ENCODE measurements around the gene IDH1.

IDH1 gene

GRCh38 chr2:208208335-208209085 is 46.4 kb downstream of the IDH1 start:
- DNase-seq = no peak

GRCh38 chr2:208207769-208208168 is 47.1 kb downstream of the IDH1 start:
- no peak for DNase-seq

GRCh38 chr2:208204166-208204565 is 50.7 kb downstream of the IDH1 start:
- no peak for DNase-seq

GRCh38 chr2:208195531-208195930 is 59.3 kb downstream of the IDH1 start:
- DNase-seq = no peak

GRCh38 chr2:208192611-208193236 is 62.1 kb downstream of the IDH1 start:
- no peak for DNase-seq

- DNase-seq = no peak
Measured at GRCh38 chr2:208189810-208190503, 64.9 kb downstream of the IDH1 start, which contains the start of gene C2orf80. Gene C2orf80, minus strand, starts transcription at chr2:208190030. Its CDS starts 3,044 bp downstream, at chr2:208186986.

- no peak for DNase-seq
Measured at GRCh38 chr2:208189069-208189809, 65.6 kb downstream of the IDH1 start.

- no peak for DNase-seq
Measured at GRCh38 chr2:208186893-208187292, 68.0 kb downstream of the IDH1 start.

- no peak for DNase-seq
Measured at GRCh38 chr2:208186465-208186864, 68.4 kb downstream of the IDH1 start.

Data from EL (cell line).